B cell (primary cell): ENCODE data around the gene ZNF80. TPM values are rescaled to one million over a fixed set of nuclear protein-coding genes. Genes with fewer than 3 reads are reported as not detected.

Experiments used
- ATAC-seq: fragments of 200-7000 bp; cut with Tn5 transposase; one replicate; pipeline ENCODE4 v1.10.0; 2021; ENCODE audit warnings: low read depth, mild to moderate bottlenecking, moderate number of reproducible peaks, moderate library complexity
- CTCF ChIA-PET: fragments of 350-600 bp; sonication (Branson Sonifier 250); formaldehyde crosslinking; loops from one replicate; lab custom pipeline; 2021; ENCODE audit warnings: antibody characterized with exemption, inconsistent platforms; lab: Charles Lee
- POLR2A ChIA-PET: fragments of 350-600 bp; sonication (Branson Sonifier 250); formaldehyde crosslinking; loops from one replicate; lab custom pipeline; 2021; ENCODE audit warnings: antibody characterized with exemption; lab: Charles Lee
- DNase-seq: peaks from one replicate; pipeline ENCODE4 v3.0.0; 2013
- H2AFZ ChIP-seq: 2 replicates; pipeline ENCODE4 v1.6.1; 2012; ENCODE audit warnings: mild to moderate bottlenecking, low read depth, low read length; ENCODE audit not compliant: insufficient read depth, poor library complexity, severe bottlenecking
- H3K27ac ChIP-seq, 2 donors: 1 replicate in 1 of 2; 2 replicates in 1 of 2; pipeline ENCODE4 v1.5.1; 2012 to 2013; ENCODE audit warnings: low read length in 2 of 2, mild to moderate bottlenecking in 2 of 2, moderate library complexity in 1 of 2
- H3K27me3 ChIP-seq, 4 experiments: fragments of 200-600 bp in 1 of 4; sonication (generic) in 1 of 4; replicated peaks in 1 of 4; 1 replicate in 2 of 4; 2 replicates in 2 of 4; pipeline versions ENCODE4 v1.6.1 to v1.7.0; 2013 to 2016; ENCODE audit warnings: low read length in 3 of 4, mild to moderate bottlenecking in 2 of 4, mixed read lengths in 1 of 4, moderate library complexity in 1 of 4; ENCODE audit not compliant: insufficient read depth in 4 of 4, control insufficient read depth in 3 of 4; ENCODE audit errors: control extremely low read depth in 1 of 4
- H3K36me3 ChIP-seq, 2 experiments: replicated peaks in 1 of 2; 1 replicate in 1 of 2; 2 replicates in 1 of 2; pipeline versions ENCODE4 v1.6.1 to v1.7.1; 2013; ENCODE audit warnings: low read length in 1 of 2; ENCODE audit not compliant: insufficient read depth in 2 of 2, control insufficient read depth in 1 of 2; ENCODE audit errors: control extremely low read depth in 1 of 2, extremely low read depth in 1 of 2
- H3K4me1 ChIP-seq, 2 donors: fragments of 200-600 bp in 1 of 2; sonication (generic) in 1 of 2; 1 replicate in 1 of 2; 2 replicates in 1 of 2; pipeline versions ENCODE4 v1.5.1 to v1.6.1; 2013 to 2017; ENCODE audit warnings: low read length in 2 of 2; ENCODE audit not compliant: control insufficient read depth in 2 of 2, insufficient read depth in 2 of 2
- H3K4me2 ChIP-seq: replicated peaks from 2 replicates; pipeline ENCODE3; 2012; ENCODE audit warnings: mild to moderate bottlenecking, low read depth, low read length; ENCODE audit not compliant: poor library complexity, severe bottlenecking
- H3K4me3 ChIP-seq, 5 experiments: fragments of 200-600 bp in 1 of 5; sonication (generic) in 1 of 5; 1 replicate in 3 of 5; 2 replicates in 2 of 5; pipeline versions ENCODE4 v1.5.1 to v1.7.0; 2011 to 2016; ENCODE audit warnings: low read length in 4 of 5, mild to moderate bottlenecking in 4 of 5, low read depth in 2 of 5, control low read depth in 1 of 5, moderate library complexity in 1 of 5; ENCODE audit not compliant: insufficient read depth in 1 of 5; ENCODE audit errors: control extremely low read depth in 1 of 5, extremely low read depth in 1 of 5
- H3K79me2 ChIP-seq: fragments of 200-600 bp; sonication (generic); one replicate; pipeline ENCODE4 v1.6.0; 2016; ENCODE audit warnings: low read length; ENCODE audit not compliant: control insufficient read depth, insufficient read depth
- H3K9ac ChIP-seq: fragments of 200-600 bp; sonication (generic); 2 replicates; pipeline ENCODE4 v1.6.1; 2017; ENCODE audit warnings: mild to moderate bottlenecking, low read length, moderate library complexity
- H3K9me3 ChIP-seq, 3 donors: one replicate each; pipeline versions ENCODE4 v1.6.1 to v1.7.1; 2013; ENCODE audit warnings: low read length in 2 of 3; ENCODE audit not compliant: control insufficient read depth in 2 of 3, insufficient read depth in 1 of 3; ENCODE audit errors: control extremely low read depth in 1 of 3
- H4K20me1 ChIP-seq: 2 replicates; pipeline ENCODE4 v1.6.0; 2012; ENCODE audit warnings: mild to moderate bottlenecking, low read length; ENCODE audit not compliant: insufficient read depth, control insufficient read depth, poor library complexity, severe bottlenecking
- H3K27ac Mint-ChIP-seq: one replicate; pipeline ENCODE4 v1.8.0; 2021; ENCODE audit warnings: mixed read lengths
- H3K27me3 Mint-ChIP-seq: one replicate; pipeline ENCODE4 v1.8.0; 2021; ENCODE audit warnings: mixed read lengths
- H3K4me1 Mint-ChIP-seq: one replicate; pipeline ENCODE4 v1.8.0; 2021; ENCODE audit warnings: mixed read lengths
- H3K4me3 Mint-ChIP-seq: one replicate; pipeline ENCODE4 v1.8.0; 2021; ENCODE audit warnings: mixed read lengths
- H3K9me3 Mint-ChIP-seq: one replicate; pipeline ENCODE4 v1.8.0; 2022; ENCODE audit warnings: mixed read lengths; ENCODE audit not compliant: insufficient read depth
- EZH2 ChIP-seq: IDR thresholded peaks from 2 replicates; pipeline ENCODE4 v1.6.1; 2012; ENCODE audit warnings: borderline replicate concordance, low read depth, mild to moderate bottlenecking, moderate library complexity, low read length; ENCODE audit not compliant: insufficient read depth, poor library complexity, severe bottlenecking
- WGBS: methylation state at CpG from one replicate; pipeline ENCODE4 v1.1.5; 2013; ENCODE audit warnings: missing lambda C conversion rate; ENCODE audit not compliant: insufficient coverage; 5-methylcytosine and 5-hydroxymethylcytosine counted together
- intact Hi-C: fragments of 100-400 bp; cut with micrococcal nuclease; formaldehyde crosslinking; loops from one replicate; pipeline ENCODE4 v1.10.0; 2022
- polyA plus RNA-seq: library from polyadenylated mRNA; depleted of rRNA; stranded (reverse); fragments of >200 nt; gene quantifications from 2 replicates; pipeline ENCODE4 v1.2.3, GENCODE V29; 2012
- total RNA-seq, 2 donors: library from RNA; stranded (reverse); fragments of 120-200 nt in 1 of 2; gene quantifications; 1 replicate in 1 of 2; 2 replicates in 1 of 2; pipeline versions ENCODE4 v1.2.3 to v1.2.4, GENCODE V29; 2013 to 2022
- TF ChIP-seq, protein P1 (sequence below): fragments of 200-600 bp; IDR thresholded peaks from one replicate; pipeline ENCODE4 v1.8.0; 2022; ENCODE audit warnings: antibody characterized with exemption, mild to moderate bottlenecking

ZNF80 gene
- total and polyA plus RNA-seq, 2 donors (not counting 1 experiment from before 2014, with no cell fraction given): 0.04 to 0.42 TPM

DNA sequence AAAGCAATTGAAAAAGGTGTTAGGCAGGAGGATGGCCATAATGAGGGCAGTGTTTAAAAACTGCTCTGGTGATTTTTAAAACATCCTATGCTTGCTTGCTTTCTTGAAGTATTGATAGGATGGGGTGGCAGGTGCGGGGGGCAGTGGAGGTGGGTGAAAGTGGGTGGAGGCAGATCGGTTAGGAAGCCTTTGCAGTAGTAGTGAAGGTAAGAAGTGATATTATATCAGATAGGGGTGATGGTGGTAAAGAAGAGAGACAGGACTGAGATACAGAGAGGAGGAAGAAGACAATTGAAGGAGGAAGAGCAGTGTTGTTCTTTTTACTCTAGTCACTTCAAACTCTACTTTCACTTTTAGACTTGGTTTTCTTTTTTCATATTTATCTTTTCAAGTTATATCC is 11.1 kb downstream of the ZNF80 start:
- WGBS: 79% methylated on average over 2 of the region's 2 CpGs
- CTCF ChIA-PET: interaction anchor here (1.9 to 2.5 kb wide), 3 partner anchors 8 to 65 kb away, joined by 6 to 11 read pairs (median 7); no protein-coding TSS in a partner anchor
- POLR2A ChIA-PET: interaction anchor here (2.0 kb wide), 1 partner anchor 12 kb away, joined by 8 read pairs; no protein-coding TSS in a partner anchor
- peak overlapping the region; percentile 67 for H3K4me3 Mint-ChIP-seq
- H3K36me3 ChIP-seq: peaks cover 0 to 2% of the 10 kb centered on the region in 2 experiments
- intact Hi-C loops: no loop called here
- TF ChIP-seq EZH2: no peak
- TF ChIP-seq, protein P1, sequence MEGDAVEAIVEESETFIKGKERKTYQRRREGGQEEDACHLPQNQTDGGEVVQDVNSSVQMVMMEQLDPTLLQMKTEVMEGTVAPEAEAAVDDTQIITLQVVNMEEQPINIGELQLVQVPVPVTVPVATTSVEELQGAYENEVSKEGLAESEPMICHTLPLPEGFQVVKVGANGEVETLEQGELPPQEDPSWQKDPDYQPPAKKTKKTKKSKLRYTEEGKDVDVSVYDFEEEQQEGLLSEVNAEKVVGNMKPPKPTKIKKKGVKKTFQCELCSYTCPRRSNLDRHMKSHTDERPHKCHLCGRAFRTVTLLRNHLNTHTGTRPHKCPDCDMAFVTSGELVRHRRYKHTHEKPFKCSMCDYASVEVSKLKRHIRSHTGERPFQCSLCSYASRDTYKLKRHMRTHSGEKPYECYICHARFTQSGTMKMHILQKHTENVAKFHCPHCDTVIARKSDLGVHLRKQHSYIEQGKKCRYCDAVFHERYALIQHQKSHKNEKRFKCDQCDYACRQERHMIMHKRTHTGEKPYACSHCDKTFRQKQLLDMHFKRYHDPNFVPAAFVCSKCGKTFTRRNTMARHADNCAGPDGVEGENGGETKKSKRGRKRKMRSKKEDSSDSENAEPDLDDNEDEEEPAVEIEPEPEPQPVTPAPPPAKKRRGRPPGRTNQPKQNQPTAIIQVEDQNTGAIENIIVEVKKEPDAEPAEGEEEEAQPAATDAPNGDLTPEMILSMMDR: no peak
- H3K79me2 ChIP-seq: peaks cover 12% of the 10 kb centered on the region
- no peaks in the 10 kb centered on the region for H4K20me1 ChIP-seq
- peak overlapping the region; percentile 46 to 69 for H3K27ac ChIP-seq
- no peaks in the 10 kb centered on the region for H3K27me3 ChIP-seq
- ATAC-seq: no peak
- peaks cover 3% of the 10 kb centered on the region for H3K9me3 Mint-ChIP-seq
- peaks cover 43 to 55% of the 10 kb centered on the region in 2 donors for H3K4me1 ChIP-seq
- H3K4me1 Mint-ChIP-seq: peaks cover 65% of the 10 kb centered on the region
- H3K4me3 ChIP-seq: peak overlapping the region in 1 of 5 experiments; percentile 37
- no peaks in the 10 kb centered on the region for H3K27me3 Mint-ChIP-seq
- H3K4me2 ChIP-seq: peak overlapping the region; percentile 63
- H3K27ac Mint-ChIP-seq: peak overlapping the region; percentile 90
- H3K9ac ChIP-seq: peak overlapping the region; percentile 31
- peak overlapping the region; percentile 74 for H2AFZ ChIP-seq
- no peak for DNase-seq
- H3K9me3 ChIP-seq: peaks cover 6 to 15% (median 15%) of the 10 kb centered on the region in 3 donors

DNA sequence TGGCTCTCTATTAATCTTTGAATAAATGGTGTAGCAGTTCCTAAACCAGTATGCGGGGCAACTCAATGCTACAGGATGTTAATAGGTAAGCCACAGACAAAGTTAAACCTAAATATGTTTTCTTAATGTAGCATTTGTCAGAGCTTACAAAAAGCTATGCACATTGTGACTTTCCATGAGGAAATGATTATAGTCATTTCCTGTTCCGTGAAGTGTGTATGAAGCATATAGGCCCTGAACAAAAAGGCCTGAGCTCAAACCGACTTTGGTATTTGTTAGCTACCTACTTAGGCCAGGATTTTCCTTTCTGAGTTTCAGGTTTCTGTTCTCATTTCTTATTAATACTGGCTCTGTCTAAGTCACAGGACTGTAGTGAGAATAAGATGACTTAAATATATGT is 14.2 kb downstream of the ZNF80 start:
- Histone ChIP-seq H2AFZ (peak overlapping the region; percentile 32), H3K79me2 (peaks cover 42% of the 10 kb centered on the region), H3K9me3 (peaks cover 6 to 15% (median 15%) of the 10 kb centered on the region in 3 donors), H4K20me1 (no peaks in the 10 kb centered on the region), H3K4me1 (peaks cover 59 to 76% of the 10 kb centered on the region in 2 donors), H3K4me3 (no peak overlapping the region), H3K4me2 (peak overlapping the region; percentile 25), H3K27ac (peak overlapping the region; percentile 73 to 80), H3K36me3 (peaks cover 0 to 2% of the 10 kb centered on the region in 2 experiments), H3K27me3 (no peaks in the 10 kb centered on the region), H3K9ac (no peak overlapping the region)
- Mint-ChIP-seq H3K9me3 (peaks cover 3% of the 10 kb centered on the region), H3K4me3 (no peak overlapping the region), H3K4me1 (peaks cover 81% of the 10 kb centered on the region), H3K27ac (peak overlapping the region; percentile 85), H3K27me3 (no peaks in the 10 kb centered on the region)
- no CpG with 5 or more reads among the region's 3 CpGs for WGBS
- POLR2A ChIA-PET: interaction anchor here (1.3 to 2.6 kb wide), 3 partner anchors 9 to 68 kb away, joined by 3 to 20 read pairs (median 5); no protein-coding TSS in a partner anchor
- CTCF ChIA-PET: interaction anchor here (1.0 to 5.2 kb wide), 5 partner anchors 9 to 71 kb away, joined by 5 to 36 read pairs (median 10); no protein-coding TSS in a partner anchor
- intact Hi-C loops: loop anchor here (1.0 kb wide), 1 partner anchor 9 kb away; no protein-coding TSS in a partner anchor
- TF ChIP-seq, protein P1: no peak
- no peak for TF ChIP-seq EZH2
- DNase-seq (peak; percentile 63), ATAC-seq (peak; percentile 58)
